Measurements from ENCODE around the gene EEF1AKMT4.

The EEF1AKMT4 gene

GRCh38 chr3:184235381-184236032 lies 14.0 kb upstream of the EEF1AKMT4 start:
- Histone ChIP-seq H3K9me3 (ENCODE audit: control insufficient read depth, low read length) (no peaks in the 10 kb centered on the region), H3K27ac (ENCODE audit: insufficient read depth, low read depth, low read length, poor library complexity, severe bottlenecking) (no peak overlapping the region), H3K36me3 (ENCODE audit: control insufficient read depth, insufficient read depth, low read length) (no peaks in the 10 kb centered on the region), H3K27me3 (ENCODE audit: control insufficient read depth, insufficient read depth, low read length, poor library complexity, severe bottlenecking) (peaks cover 47% of the 10 kb centered on the region), H3K4me3 (ENCODE audit: insufficient read depth, low read depth, low read length) (no peak overlapping the region), H3K4me1 (ENCODE audit: control insufficient read depth, insufficient read depth, low read length) (no peaks in the 10 kb centered on the region)
- WGBS, 2 experiments, result 89 to 92% methylated on average over 4 of the region's 4 CpGs

GRCh38 chr3:184236033-184236410 lies 13.4 kb upstream of the EEF1AKMT4 start:
- Histone ChIP-seq H3K4me3 (ENCODE audit: insufficient read depth, low read depth, low read length) (no peak overlapping the region), H3K27me3 (ENCODE audit: control insufficient read depth, insufficient read depth, low read length, poor library complexity, severe bottlenecking) (peaks cover 42% of the 10 kb centered on the region), H3K4me1 (ENCODE audit: control insufficient read depth, insufficient read depth, low read length) (no peaks in the 10 kb centered on the region), H3K9me3 (ENCODE audit: control insufficient read depth, low read length) (no peaks in the 10 kb centered on the region), H3K27ac (ENCODE audit: insufficient read depth, low read depth, low read length, poor library complexity, severe bottlenecking) (no peak overlapping the region), H3K36me3 (ENCODE audit: control insufficient read depth, insufficient read depth, low read length) (no peaks in the 10 kb centered on the region)
- WGBS, 2 experiments, result 44 to 47% methylated on average over 14 of the region's 14 CpGs

DNA sequence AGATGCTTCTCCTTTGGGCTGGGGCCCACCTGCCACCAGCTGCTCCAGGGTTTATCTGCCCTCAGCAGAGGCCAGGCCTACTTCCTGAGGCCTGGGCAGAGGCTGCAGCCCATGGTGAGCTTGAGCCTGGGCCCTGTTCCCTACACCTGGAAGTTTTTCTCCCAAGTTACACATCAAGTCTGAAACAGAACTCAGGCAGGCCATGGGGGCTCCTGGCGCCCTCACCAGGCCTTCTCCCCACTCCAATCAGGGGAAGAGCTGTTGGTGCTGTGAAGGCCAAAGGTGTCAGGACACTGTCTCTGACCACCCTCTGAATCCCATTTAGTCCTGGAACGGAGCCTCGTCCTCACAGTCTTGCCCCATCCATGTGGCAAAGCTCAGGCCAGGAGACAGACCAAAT lies 12.8 kb upstream of the EEF1AKMT4 start:
- no peaks in the 10 kb centered on the region for H3K4me1 ChIP-seq (ENCODE audit: control insufficient read depth, insufficient read depth, low read length)
- 83 to 85% methylated on average over 3 of the region's 3 CpGs for WGBS, 2 experiments
- no peaks in the 10 kb centered on the region for H3K36me3 ChIP-seq (ENCODE audit: control insufficient read depth, insufficient read depth, low read length)
- H3K27me3 ChIP-seq (ENCODE audit: control insufficient read depth, insufficient read depth, low read length, poor library complexity, severe bottlenecking), result peaks cover 36% of the 10 kb centered on the region
- no peaks in the 10 kb centered on the region for H3K9me3 ChIP-seq (ENCODE audit: control insufficient read depth, low read length)
- H3K27ac ChIP-seq (ENCODE audit: insufficient read depth, low read depth, low read length, poor library complexity, severe bottlenecking), result no peak overlapping the region
- H3K4me3 ChIP-seq (ENCODE audit: insufficient read depth, low read depth, low read length), result no peak overlapping the region

- no peaks in the 10 kb centered on the region for H3K4me1 ChIP-seq (ENCODE audit: control insufficient read depth, insufficient read depth, low read length)
- peaks cover 30% of the 10 kb centered on the region for H3K27me3 ChIP-seq (ENCODE audit: control insufficient read depth, insufficient read depth, low read length, poor library complexity, severe bottlenecking)
- no peak overlapping the region for H3K4me3 ChIP-seq (ENCODE audit: insufficient read depth, low read depth, low read length)
- 89 to 94% methylated on average over 7 of the region's 7 CpGs for WGBS, 2 experiments
- no peaks in the 10 kb centered on the region for H3K36me3 ChIP-seq (ENCODE audit: control insufficient read depth, insufficient read depth, low read length)
- no peaks in the 10 kb centered on the region for H3K9me3 ChIP-seq (ENCODE audit: control insufficient read depth, low read length)
- no peak overlapping the region for H3K27ac ChIP-seq (ENCODE audit: insufficient read depth, low read depth, low read length, poor library complexity, severe bottlenecking)
Measured at GRCh38 chr3:184237211-184237610, 12.3 kb upstream of the EEF1AKMT4 start.

GRCh38 chr3:184237807-184238206 lies 11.7 kb upstream of the EEF1AKMT4 start:
- H3K9me3 ChIP-seq (ENCODE audit: control insufficient read depth, low read length), result no peaks in the 10 kb centered on the region
- peaks cover 24% of the 10 kb centered on the region for H3K27me3 ChIP-seq (ENCODE audit: control insufficient read depth, insufficient read depth, low read length, poor library complexity, severe bottlenecking)
- H3K4me3 ChIP-seq (ENCODE audit: insufficient read depth, low read depth, low read length), result no peak overlapping the region
- H3K36me3 ChIP-seq (ENCODE audit: control insufficient read depth, insufficient read depth, low read length), result peaks cover under 1% of the 10 kb centered on the region
- 77 to 78% methylated on average over 1 of the region's 1 CpG for WGBS, 2 experiments
- H3K27ac ChIP-seq (ENCODE audit: insufficient read depth, low read depth, low read length, poor library complexity, severe bottlenecking), result no peak overlapping the region
- H3K4me1 ChIP-seq (ENCODE audit: control insufficient read depth, insufficient read depth, low read length), result no peaks in the 10 kb centered on the region

DNA sequence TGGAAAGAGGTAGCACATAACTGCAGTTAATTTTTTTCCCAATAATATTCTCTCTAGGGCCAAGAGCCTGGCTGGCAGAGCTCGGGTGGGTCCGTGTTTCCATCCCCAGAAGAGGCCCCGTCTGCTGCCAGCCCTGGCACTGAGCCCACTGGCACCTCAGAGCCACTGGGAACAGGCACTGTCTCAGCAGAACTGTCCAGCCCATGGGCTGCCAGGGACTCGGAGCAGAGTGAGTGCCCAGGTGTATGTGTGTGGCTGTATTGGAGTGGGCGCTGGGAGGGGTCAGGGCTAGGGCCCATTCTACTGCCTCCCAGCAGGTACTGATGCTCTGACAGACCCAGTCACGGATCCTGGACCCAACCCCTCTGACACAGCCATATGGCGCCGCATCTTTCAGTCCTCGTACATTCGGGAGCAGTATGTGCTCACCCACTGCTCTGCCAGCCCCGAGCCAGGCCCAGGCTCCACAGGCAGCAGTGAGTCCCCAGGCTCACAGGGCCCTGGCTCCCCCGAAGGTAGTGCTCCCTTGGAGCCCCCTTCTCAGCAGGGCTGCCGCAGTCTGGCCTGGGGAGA lies 11.1 kb upstream of the EEF1AKMT4 start:
- Histone ChIP-seq H3K36me3 (ENCODE audit: control insufficient read depth, insufficient read depth, low read length) (peaks cover 6% of the 10 kb centered on the region), H3K27me3 (ENCODE audit: control insufficient read depth, insufficient read depth, low read length, poor library complexity, severe bottlenecking) (peaks cover 19% of the 10 kb centered on the region), H3K4me1 (ENCODE audit: control insufficient read depth, insufficient read depth, low read length) (no peaks in the 10 kb centered on the region), H3K27ac (ENCODE audit: insufficient read depth, low read depth, low read length, poor library complexity, severe bottlenecking) (no peak overlapping the region), H3K9me3 (ENCODE audit: control insufficient read depth, low read length) (no peaks in the 10 kb centered on the region), H3K4me3 (ENCODE audit: insufficient read depth, low read depth, low read length) (no peak overlapping the region)
- 89 to 90% methylated on average over 13 of the region's 13 CpGs for WGBS, 2 experiments

GRCh38 chr3:184239221-184239620 lies 10.3 kb upstream of the EEF1AKMT4 start:
- 91 to 95% methylated on average over 8 of the region's 8 CpGs for WGBS, 2 experiments
- Histone ChIP-seq H3K36me3 (ENCODE audit: control insufficient read depth, insufficient read depth, low read length) (peaks cover 15% of the 10 kb centered on the region), H3K4me1 (ENCODE audit: control insufficient read depth, insufficient read depth, low read length) (no peaks in the 10 kb centered on the region), H3K9me3 (ENCODE audit: control insufficient read depth, low read length) (no peaks in the 10 kb centered on the region), H3K27me3 (ENCODE audit: control insufficient read depth, insufficient read depth, low read length, poor library complexity, severe bottlenecking) (peaks cover 10% of the 10 kb centered on the region), H3K4me3 (ENCODE audit: insufficient read depth, low read depth, low read length) (no peak overlapping the region), H3K27ac (ENCODE audit: insufficient read depth, low read depth, low read length, poor library complexity, severe bottlenecking) (no peak overlapping the region)

DNA sequence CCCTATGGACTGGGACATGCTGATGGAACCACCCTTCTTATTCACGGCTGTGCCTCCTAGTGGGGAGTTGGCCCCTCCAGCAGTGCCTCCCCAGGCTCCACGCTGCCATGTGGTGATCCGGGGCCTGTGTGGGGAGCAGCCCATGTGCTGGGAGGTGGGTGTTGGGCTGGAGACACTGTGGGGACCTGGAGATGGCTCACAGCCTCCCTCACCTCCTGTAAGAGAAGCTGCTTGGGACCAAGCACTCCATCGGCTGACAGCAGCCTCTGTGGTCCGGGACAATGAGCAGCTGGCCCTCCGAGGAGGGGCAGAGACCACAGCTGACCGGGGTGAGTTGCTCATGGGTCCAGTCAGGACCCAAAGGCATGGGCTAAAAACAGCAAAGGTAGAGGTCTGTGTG lies 9.8 kb upstream of the EEF1AKMT4 start:
- Histone ChIP-seq H3K4me3 (ENCODE audit: insufficient read depth, low read depth, low read length) (no peak overlapping the region), H3K27me3 (ENCODE audit: control insufficient read depth, insufficient read depth, low read length, poor library complexity, severe bottlenecking) (peaks cover 5% of the 10 kb centered on the region), H3K36me3 (ENCODE audit: control insufficient read depth, insufficient read depth, low read length) (peaks cover 16% of the 10 kb centered on the region), H3K27ac (ENCODE audit: insufficient read depth, low read depth, low read length, poor library complexity, severe bottlenecking) (no peak overlapping the region), H3K4me1 (ENCODE audit: control insufficient read depth, insufficient read depth, low read length) (no peaks in the 10 kb centered on the region), H3K9me3 (ENCODE audit: control insufficient read depth, low read length) (no peaks in the 10 kb centered on the region)
- WGBS, 2 experiments, result 82 to 88% methylated on average over 7 of the region's 7 CpGs

GRCh38 chr3:184240384-184241140 lies 8.9 kb upstream of the EEF1AKMT4 start:
- Histone ChIP-seq H3K27ac (ENCODE audit: insufficient read depth, low read depth, low read length, poor library complexity, severe bottlenecking) (no peak overlapping the region), H3K9me3 (ENCODE audit: control insufficient read depth, low read length) (no peaks in the 10 kb centered on the region), H3K4me1 (ENCODE audit: control insufficient read depth, insufficient read depth, low read length) (no peaks in the 10 kb centered on the region), H3K36me3 (ENCODE audit: control insufficient read depth, insufficient read depth, low read length) (peaks cover 24% of the 10 kb centered on the region), H3K4me3 (ENCODE audit: insufficient read depth, low read depth, low read length) (no peak overlapping the region), H3K27me3 (ENCODE audit: control insufficient read depth, insufficient read depth, low read length, poor library complexity, severe bottlenecking) (no peaks in the 10 kb centered on the region)
- WGBS, 2 experiments, result 83 to 84% methylated on average over 4 of the region's 4 CpGs

DNA sequence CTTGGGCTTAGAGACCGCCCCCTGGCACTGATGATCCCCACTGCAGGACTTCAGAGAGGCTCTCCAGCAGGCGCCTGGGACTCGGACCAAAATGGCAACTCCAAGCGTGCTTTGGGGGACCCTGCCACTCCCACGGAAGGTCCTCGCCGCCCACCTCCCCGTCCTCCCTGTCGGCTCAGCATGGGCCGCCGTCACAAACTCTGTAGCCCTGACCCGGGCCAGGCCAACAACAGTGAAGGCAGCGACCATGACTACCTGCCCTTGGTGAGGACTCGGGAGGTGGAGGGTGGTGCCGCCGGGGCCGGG lies 8.4 kb upstream of the EEF1AKMT4 start:
- WGBS, 2 experiments, result 82 to 88% methylated on average over 17 of the region's 17 CpGs
- Histone ChIP-seq H3K27me3 (ENCODE audit: control insufficient read depth, insufficient read depth, low read length, poor library complexity, severe bottlenecking) (no peaks in the 10 kb centered on the region), H3K4me1 (ENCODE audit: control insufficient read depth, insufficient read depth, low read length) (no peaks in the 10 kb centered on the region), H3K27ac (ENCODE audit: insufficient read depth, low read depth, low read length, poor library complexity, severe bottlenecking) (no peak overlapping the region), H3K36me3 (ENCODE audit: control insufficient read depth, insufficient read depth, low read length) (peaks cover 24% of the 10 kb centered on the region), H3K4me3 (ENCODE audit: insufficient read depth, low read depth, low read length) (no peak overlapping the region), H3K9me3 (ENCODE audit: control insufficient read depth, low read length) (no peaks in the 10 kb centered on the region)
